Activated T-cell treated with anti-CD3 and anti-CD28 coated beads, Interleukin-2, amount 50 U/mL, for 48 hours (primary cell): Measurements from ENCODE around the gene MOCOS.

Source experiments
- DNase-seq, 2 experiments: peaks; one replicate each; pipeline ENCODE4 v3.0.0-alpha.2; 2020

Gene MOCOS

GRCh38 chr18:36181441-36181840, 5.9 kb upstream of the MOCOS start:
- DNase-seq = no peak

GRCh38 chr18:36181898-36182506, 5.3 kb upstream of the MOCOS start:
- DNase-seq = no peak

- no peak for DNase-seq
Measured at GRCh38 chr18:36183033-36183432, 4.3 kb upstream of the MOCOS start.

GRCh38 chr18:36183987-36184386, 3.3 kb upstream of the MOCOS start:
- no peak for DNase-seq

GRCh38 chr18:36185157-36185556, 2.1 kb upstream of the MOCOS start:
- DNase-seq = no peak

- DNase-seq = no peak
Measured at GRCh38 chr18:36185901-36186460, 1.3 kb upstream of the MOCOS start.

GRCh38 chr18:36186461-36187192, 670 bp upstream of the MOCOS start:
- DNase-seq = peak; percentile 32

GRCh38 chr18:36187826-36188721, 777 bp downstream of the MOCOS start:
- DNase-seq = no peak

- no peak for DNase-seq
Measured at GRCh38 chr18:36188916-36189315, 1.6 kb downstream of the MOCOS start.

GRCh38 chr18:36189486-36189885, 2.2 kb downstream of the MOCOS start:
- no peak for DNase-seq

- DNase-seq = no peak
Measured at GRCh38 chr18:36191286-36191685, 4.0 kb downstream of the MOCOS start.

- DNase-seq = no peak
Measured at GRCh38 chr18:36191711-36192110, 4.4 kb downstream of the MOCOS start.

- no peak for DNase-seq
Measured at GRCh38 chr18:36194600-36195315, 7.5 kb downstream of the MOCOS start.

- no peak for DNase-seq
Measured at GRCh38 chr18:36195427-36196122, 8.3 kb downstream of the MOCOS start.

- DNase-seq = no peak
Measured at GRCh38 chr18:36196238-36196995, 9.1 kb downstream of the MOCOS start.

- DNase-seq = no peak
Measured at GRCh38 chr18:36197511-36198166, 10.3 kb downstream of the MOCOS start.

- no peak for DNase-seq
Measured at GRCh38 chr18:36199691-36200295, 12.5 kb downstream of the MOCOS start.

- DNase-seq = no peak
Measured at GRCh38 chr18:36200354-36200771, 13.1 kb downstream of the MOCOS start.

- DNase-seq = no peak
Measured at GRCh38 chr18:36201765-36202164, 14.5 kb downstream of the MOCOS start.

- DNase-seq = no peak
Measured at GRCh38 chr18:36203360-36203895, 16.1 kb downstream of the MOCOS start.
